Esophagus muscularis mucosa (tissue), 3 donors: Measurements from ENCODE around the gene RIOK2.

ENCODE experiments used
- CTCF ChIP-seq, 3 experiments: fragments of 200-600 bp in 2 of 3; fragments of 450-650 bp in 1 of 3; sonication (generic) in 2 of 3; IDR thresholded peaks; one replicate each; pipeline ENCODE4 v1.5.1; 2017 to 2019; ENCODE audit warnings: antibody characterized with exemption in 3 of 3, mild to moderate bottlenecking in 2 of 3, moderate library complexity in 1 of 3
- EP300 ChIP-seq: sonication (generic); formaldehyde crosslinking; IDR thresholded peaks from one replicate; pipeline ENCODE4 v1.6.1; 2017; ENCODE audit warnings: antibody characterized with exemption

DNA sequence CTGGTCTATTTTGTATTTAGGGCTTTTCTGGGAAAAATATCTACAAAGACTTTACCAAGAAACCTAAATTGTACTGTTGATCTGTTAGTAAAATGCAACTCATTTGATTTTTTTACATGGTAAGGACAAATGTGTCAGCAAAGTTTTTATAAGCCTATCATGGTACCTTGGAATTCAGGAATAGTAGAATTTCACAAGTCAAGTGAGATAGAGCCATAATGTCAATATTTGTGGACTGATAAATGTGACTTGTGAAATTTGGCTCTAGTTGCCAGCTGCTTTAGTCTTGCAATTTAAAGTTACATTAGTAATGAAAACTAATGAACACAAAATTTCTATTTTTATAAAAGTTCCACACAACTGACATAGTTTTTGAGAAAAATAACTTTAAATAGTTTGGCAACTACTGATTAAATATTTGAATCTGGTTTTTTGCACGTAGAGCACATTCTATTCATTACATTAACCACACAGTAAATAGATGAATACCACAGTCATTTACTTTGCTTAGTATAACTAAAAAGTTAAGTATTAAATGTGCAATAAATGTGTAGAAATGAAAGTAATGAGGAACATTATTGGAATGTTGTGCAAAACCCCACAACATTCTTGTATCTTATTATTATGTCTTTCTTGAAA is 41.2 kb upstream of the RIOK2 start:
- TF ChIP-seq EP300, result no peak
- TF ChIP-seq CTCF (IDR thresholded peaks at IDR 0.05), result no peak
